IMR-90 (cell line): ENCODE data around the gene OTUD4. TPM values are rescaled to one million over a fixed set of nuclear protein-coding genes. Genes with fewer than 3 reads are reported as not detected.

Source experiments
- ATAC-seq: fragments of 200-7000 bp; cut with Tn5 transposase; 2 replicates; pipeline ENCODE4 v1.9.1; 2020; ENCODE audit warnings: low read depth, mild to moderate bottlenecking, moderate library complexity
- BruUV-seq: library from RNA; stranded (reverse); fragments of 400-500 nt; replicated peaks from 2 replicates; lab custom pipeline; 2021; lab: Mats Ljungman, UMichigan
- CTCF ChIA-PET: fragments of 300-600 bp; formaldehyde crosslinking; extraction: SDS; loops from one replicate; lab custom pipeline; 2021; ENCODE audit warnings: antibody characterized with exemption; lab: Yijun Ruan, JAX
- POLR2A ChIA-PET: fragments of 300-600 bp; sonication (Branson Sonifier 250); formaldehyde crosslinking; loops from one replicate; lab custom pipeline; 2022; ENCODE audit warnings: antibody characterized with exemption; ENCODE audit not compliant: unreplicated experiment; lab: Charles Lee
- DNase-seq: peaks from one replicate; pipeline ENCODE4 v3.0.0; 2013
- H2AFZ ChIP-seq: replicated peaks from 2 replicates; pipeline ENCODE3; 2013; ENCODE audit warnings: low read length, mild to moderate bottlenecking; ENCODE audit not compliant: poor library complexity
- H2AK5ac ChIP-seq: 2 replicates; pipeline ENCODE4 v1.6.1; 2013; ENCODE audit warnings: low read depth, low read length, inconsistent platforms
- H2AK9ac ChIP-seq: replicated peaks from 2 replicates; pipeline ENCODE3; 2013; ENCODE audit warnings: mild to moderate bottlenecking, low read depth, low read length, moderate library complexity; ENCODE audit not compliant: poor library complexity
- H2BK120ac ChIP-seq: 2 replicates; pipeline ENCODE4 v1.6.1; 2013; ENCODE audit warnings: low read depth, low read length, inconsistent platforms
- H2BK15ac ChIP-seq: 3 replicates; pipeline ENCODE4 v1.6.1; 2013; ENCODE audit warnings: low read depth, low read length, inconsistent platforms
- H2BK20ac ChIP-seq: 2 replicates; pipeline ENCODE4 v1.6.1; 2013; ENCODE audit warnings: low read depth, mild to moderate bottlenecking, inconsistent platforms, low read length, moderate library complexity
- H2BK5ac ChIP-seq: 2 replicates; pipeline ENCODE4 v1.6.1; 2013; ENCODE audit warnings: mild to moderate bottlenecking, low read depth, low read length, inconsistent platforms; ENCODE audit not compliant: poor library complexity, severe bottlenecking
- H3K14ac ChIP-seq: replicated peaks from 2 replicates; pipeline ENCODE4 v1.6.1; 2013; ENCODE audit warnings: low read depth, low read length, inconsistent platforms
- H3K18ac ChIP-seq: 2 replicates; pipeline ENCODE4 v1.6.1; 2013; ENCODE audit warnings: low read depth, low read length, control low read depth
- H3K23ac ChIP-seq: 2 replicates; pipeline ENCODE4 v1.6.1; 2013; ENCODE audit warnings: low read depth, low read length, inconsistent platforms
- H3K27ac ChIP-seq: 2 replicates; pipeline ENCODE4 v1.5.1; 2013; ENCODE audit warnings: mild to moderate bottlenecking, control low read depth, low read length; ENCODE audit not compliant: insufficient read depth
- H3K27me3 ChIP-seq: 2 replicates; pipeline ENCODE4 v1.6.1; 2013; ENCODE audit warnings: low read length; ENCODE audit not compliant: control insufficient read depth, insufficient read depth
- H3K36me3 ChIP-seq: 2 replicates; pipeline ENCODE4 v1.6.1; 2013; ENCODE audit warnings: low read length, mixed read lengths; ENCODE audit not compliant: control insufficient read depth, insufficient read depth
- H3K4ac ChIP-seq: 2 replicates; pipeline ENCODE4 v1.6.1; 2013; ENCODE audit warnings: low read depth, low read length, inconsistent platforms
- H3K4me1 ChIP-seq: 2 replicates; pipeline ENCODE4 v1.6.1; 2013; ENCODE audit warnings: low read length, mixed read lengths; ENCODE audit not compliant: control insufficient read depth, insufficient read depth
- H3K4me2 ChIP-seq: 2 replicates; pipeline ENCODE4 v1.6.1; 2013; ENCODE audit warnings: low read depth, mild to moderate bottlenecking, control low read depth, low read length, moderate library complexity
- H3K4me3 ChIP-seq: 2 replicates; pipeline ENCODE4 v1.5.1; 2013; ENCODE audit warnings: low read depth, mild to moderate bottlenecking, control low read depth, low read length, moderate library complexity; ENCODE audit not compliant: insufficient read depth
- H3K56ac ChIP-seq: 2 replicates; pipeline ENCODE4 v1.6.1; 2013; ENCODE audit warnings: low read length, inconsistent platforms; ENCODE audit not compliant: insufficient read depth; ENCODE audit errors: extremely low read depth
- H3K79me1 ChIP-seq, 2 experiments: 2 replicates each; pipeline ENCODE4 v1.6.1; 2013; ENCODE audit warnings: low read length in 2 of 2, inconsistent platforms in 1 of 2, low read depth in 1 of 2
- H3K9ac ChIP-seq: 2 replicates; pipeline ENCODE4 v1.6.1; 2013; ENCODE audit warnings: low read depth, low read length, control low read depth
- H3K9me1 ChIP-seq: 2 replicates; pipeline ENCODE4 v1.6.1; 2013; ENCODE audit warnings: low read length, inconsistent platforms; ENCODE audit not compliant: insufficient read depth
- H3K9me3 ChIP-seq: 2 replicates; pipeline ENCODE4 v1.6.1; 2013; ENCODE audit warnings: low read length; ENCODE audit not compliant: control insufficient read depth, insufficient read depth
- H4K20me1 ChIP-seq: 2 replicates; pipeline ENCODE4 v1.6.1; 2013; ENCODE audit warnings: low read length, inconsistent platforms; ENCODE audit not compliant: insufficient read depth
- H4K5ac ChIP-seq: 2 replicates; pipeline ENCODE4 v1.6.1; 2013; ENCODE audit warnings: mild to moderate bottlenecking, low read depth, low read length, control low read depth
- H4K8ac ChIP-seq, 2 experiments: 2 replicates each; pipeline ENCODE4 v1.6.1; 2013; ENCODE audit warnings: low read depth in 2 of 2, low read length in 2 of 2, control low read depth in 1 of 2, inconsistent platforms in 1 of 2
- H4K91ac ChIP-seq: 2 replicates; pipeline ENCODE4 v1.6.1; 2013; ENCODE audit warnings: low read depth, low read length, inconsistent platforms; ENCODE audit not compliant: insufficient read depth
- CHD1 ChIP-seq: IDR thresholded peaks from 2 replicates; pipeline ENCODE4 v1.6.1; 2012; ENCODE audit warnings: low read depth, low read length, improper control_type of control experiment
- whole genome bisulfite sequencing, 2 experiments: methylation state at CpG; one replicate each; pipeline versions ENCODE4 v1.1.5 to v1.1.7; 2013; ENCODE audit warnings: missing lambda C conversion rate in 2 of 2; ENCODE audit not compliant: insufficient read length in 1 of 2; ENCODE audit errors: extremely low coverage in 2 of 2; 5-methylcytosine and 5-hydroxymethylcytosine counted together
- dilution Hi-C: fragments of 300-500 bp; cut with HindIII; formaldehyde crosslinking; loops from one replicate; pipeline ENCODE4 v1.14.3; 2018; ENCODE audit warnings: low sequenced_read_pairs; ENCODE audit not compliant: unreplicated experiment
- in situ Hi-C: fragments of 300-500 bp; cut with MboI; formaldehyde crosslinking; loops from 3 replicates; pipeline ENCODE4 v1.14.3; 2019; ENCODE audit warnings: low sequenced_read_pairs, inconsistent platforms, mixed read lengths
- intact Hi-C: fragments of 100-400 bp; cut with micrococcal nuclease; formaldehyde crosslinking; loops from 2 replicates; pipeline ENCODE4 v1.10.0; 2022
- polyA plus RNA-seq, 3 experiments: library from polyadenylated mRNA; depleted of rRNA; stranded (reverse); fragments of >200 nt; gene quantifications; 2 replicates each; pipeline ENCODE4 v1.2.3, GENCODE V29; 2012; ENCODE audit warnings: low replicate concordance in 1 of 3
- total RNA-seq: library from RNA; depleted of rRNA; stranded (reverse); fragments of >200 nt; gene quantifications from 2 replicates; pipeline ENCODE4 v1.2.3, GENCODE V29; 2012

OTUD4 gene
- total and polyA plus RNA-seq, 2 of the 4 experiments (the other 2 are of a cell fraction) = 11.0 to 12.4 TPM

- in situ Hi-C loops (no loop called here), dilution Hi-C loops (no loop called here), intact Hi-C loops (no loop called here)
- H3K9me3 ChIP-seq = no peaks in the 10 kb centered on the region
- H3K27ac ChIP-seq = no peak overlapping the region
- WGBS, 2 experiments = 50% methylated on average over 1 of the region's 3 CpGs; no CpG with 5 or more reads in 1 of the 2 experiments
- BruUV-seq = no TSS peak
- H3K4ac ChIP-seq = no peak overlapping the region
- no peak overlapping the region for H2BK15ac ChIP-seq
- no peak overlapping the region for H3K23ac ChIP-seq
- no peak overlapping the region for H4K91ac ChIP-seq
- H3K27me3 ChIP-seq = peaks cover 2% of the 10 kb centered on the region; the same call in 1 of the 2 replicates
- no peaks in the 10 kb centered on the region for H3K79me1 ChIP-seq
- DNase-seq (no peak), ATAC-seq (no peak)
- H3K56ac ChIP-seq = no peak overlapping the region
- no peaks in the 10 kb centered on the region for H3K4me1 ChIP-seq
- H3K14ac ChIP-seq = no peak overlapping the region
- POLR2A ChIA-PET = no interaction called here
- H2BK5ac ChIP-seq = no peak overlapping the region
- no peak overlapping the region for H2AFZ ChIP-seq
- no peak for TF ChIP-seq CHD1
- H4K20me1 ChIP-seq = no peaks in the 10 kb centered on the region
- no peak overlapping the region for H4K5ac ChIP-seq
- H2BK20ac ChIP-seq = no peak overlapping the region
- no peaks in the 10 kb centered on the region for H3K36me3 ChIP-seq
- H4K8ac ChIP-seq = no peak overlapping the region
- CTCF ChIA-PET = no interaction called here
- no peak overlapping the region for H2AK9ac ChIP-seq
- H3K18ac ChIP-seq = no peak overlapping the region
- no peak overlapping the region for H3K9ac ChIP-seq
- no peak overlapping the region for H2BK120ac ChIP-seq
- H3K4me3 ChIP-seq = no peak overlapping the region
- H3K4me2 ChIP-seq = no peak overlapping the region
- H3K9me1 ChIP-seq = no peaks in the 10 kb centered on the region
- no peak overlapping the region for H2AK5ac ChIP-seq
Measured at GRCh38 chr4:145196747-145197146, 16.4 kb upstream of the OTUD4 start.
